GM12874 (cell line): ENCODE measurements around the gene VWA3B.

Experiments used
- TF ChIP-seq, protein P1 (sequence below): IDR thresholded peaks from 2 replicates; pipeline ENCODE4 v1.5.1; 2011; ENCODE audit warnings: low read depth, mild to moderate bottlenecking, control low read depth, low read length, moderate library complexity; ENCODE audit not compliant: insufficient read depth

VWA3B gene

DNA sequence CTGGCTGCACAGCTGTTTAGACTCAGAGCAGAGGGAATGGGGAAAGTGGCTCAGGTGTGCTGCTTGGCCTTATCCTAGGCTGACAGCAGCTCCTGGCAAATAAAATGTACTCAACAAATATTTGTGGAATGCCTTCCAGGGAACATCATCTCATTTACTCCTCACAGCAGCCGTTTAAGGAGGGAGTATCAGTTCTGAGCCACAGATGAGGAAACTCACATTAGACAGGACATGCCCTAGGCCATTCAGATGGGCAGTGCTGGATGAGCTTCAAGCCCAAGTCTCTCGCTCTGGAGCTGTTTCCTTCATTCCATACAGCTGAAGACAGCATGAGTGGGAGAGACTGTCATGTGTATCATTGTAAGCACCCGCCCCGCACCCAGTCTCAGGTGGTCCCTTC lies 129.6 kb downstream of the VWA3B start:
- TF ChIP-seq, protein P1, sequence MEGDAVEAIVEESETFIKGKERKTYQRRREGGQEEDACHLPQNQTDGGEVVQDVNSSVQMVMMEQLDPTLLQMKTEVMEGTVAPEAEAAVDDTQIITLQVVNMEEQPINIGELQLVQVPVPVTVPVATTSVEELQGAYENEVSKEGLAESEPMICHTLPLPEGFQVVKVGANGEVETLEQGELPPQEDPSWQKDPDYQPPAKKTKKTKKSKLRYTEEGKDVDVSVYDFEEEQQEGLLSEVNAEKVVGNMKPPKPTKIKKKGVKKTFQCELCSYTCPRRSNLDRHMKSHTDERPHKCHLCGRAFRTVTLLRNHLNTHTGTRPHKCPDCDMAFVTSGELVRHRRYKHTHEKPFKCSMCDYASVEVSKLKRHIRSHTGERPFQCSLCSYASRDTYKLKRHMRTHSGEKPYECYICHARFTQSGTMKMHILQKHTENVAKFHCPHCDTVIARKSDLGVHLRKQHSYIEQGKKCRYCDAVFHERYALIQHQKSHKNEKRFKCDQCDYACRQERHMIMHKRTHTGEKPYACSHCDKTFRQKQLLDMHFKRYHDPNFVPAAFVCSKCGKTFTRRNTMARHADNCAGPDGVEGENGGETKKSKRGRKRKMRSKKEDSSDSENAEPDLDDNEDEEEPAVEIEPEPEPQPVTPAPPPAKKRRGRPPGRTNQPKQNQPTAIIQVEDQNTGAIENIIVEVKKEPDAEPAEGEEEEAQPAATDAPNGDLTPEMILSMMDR: no peak

DNA sequence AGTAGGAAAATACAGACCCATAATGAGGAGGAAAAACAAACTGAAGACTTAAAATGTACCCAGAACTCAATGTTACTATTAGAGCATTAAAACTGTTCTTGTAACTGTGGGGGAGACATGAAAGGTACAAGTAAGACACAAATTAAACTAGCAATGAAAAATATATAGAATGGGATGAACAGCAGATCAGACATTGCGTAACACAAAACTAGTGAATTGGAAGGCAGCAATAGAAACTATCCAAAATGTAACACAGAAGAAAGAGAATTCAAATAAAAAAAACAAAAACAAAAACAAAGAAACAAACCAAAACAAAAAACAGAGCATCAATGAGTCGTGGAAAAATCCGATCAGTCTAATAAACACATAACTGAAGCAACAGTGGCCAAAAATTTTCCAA lies 132.2 kb downstream of the VWA3B start:
- TF ChIP-seq, protein P1: no peak

DNA sequence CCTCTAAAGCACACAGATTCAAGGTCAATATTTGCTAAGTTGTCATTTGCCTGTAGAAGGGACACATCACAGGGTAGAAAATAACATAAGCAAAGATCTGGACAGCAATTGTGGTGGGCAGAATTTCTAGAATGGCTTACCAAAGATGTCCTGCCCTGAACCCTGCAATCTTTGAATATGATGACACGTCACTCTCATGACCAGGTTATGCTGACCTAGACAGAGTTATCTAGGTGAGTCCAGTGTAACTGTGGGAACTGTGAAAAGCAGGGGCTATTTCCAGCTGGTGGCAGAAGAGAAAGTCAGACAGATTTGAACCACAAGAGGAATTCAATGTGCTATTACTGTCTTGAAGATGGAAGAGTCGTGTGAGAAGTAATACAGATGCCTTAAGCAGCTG lies 147.0 kb downstream of the VWA3B start:
- TF ChIP-seq, protein P1: no peak

DNA sequence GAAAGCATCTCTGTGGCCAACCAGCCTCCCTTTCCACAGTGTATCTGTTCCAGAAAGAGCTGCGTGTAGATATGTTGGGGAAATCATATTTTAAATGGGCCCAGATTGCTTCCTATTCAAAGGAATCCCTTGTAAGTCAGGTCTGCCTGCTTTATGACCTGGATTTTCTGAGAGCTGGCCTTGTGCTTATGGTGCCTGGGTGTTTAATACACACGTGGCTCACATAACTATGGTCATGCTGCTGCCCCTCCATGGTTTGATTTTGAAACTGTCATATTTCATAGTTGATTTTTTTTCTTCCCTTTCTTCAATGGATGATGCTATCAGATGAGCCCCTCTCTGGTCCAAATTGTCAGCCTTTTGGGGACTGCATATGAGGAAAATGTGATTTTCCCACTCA lies 147.8 kb downstream of the VWA3B start:
- TF ChIP-seq, protein P1: no peak

DNA sequence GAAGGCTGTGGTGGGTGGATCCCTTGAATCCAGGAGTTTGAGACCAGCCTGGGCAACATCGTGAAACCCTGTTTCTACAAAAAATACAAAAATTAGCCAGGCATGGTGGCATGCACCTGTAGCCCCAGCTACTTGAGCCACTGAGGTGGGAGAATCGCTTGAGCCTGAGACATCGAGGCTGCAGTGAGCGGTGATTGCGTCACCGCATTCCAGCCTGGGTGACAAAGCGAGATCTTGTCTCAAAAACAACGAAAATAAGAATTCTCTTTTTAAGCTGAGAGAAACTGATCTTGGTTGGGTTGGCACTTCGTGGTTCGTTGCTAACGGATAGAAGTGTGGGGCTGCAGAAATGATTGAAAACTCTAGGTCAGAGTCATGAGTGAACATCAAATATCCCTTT lies 150.0 kb downstream of the VWA3B start:
- TF ChIP-seq, protein P1: no peak

DNA sequence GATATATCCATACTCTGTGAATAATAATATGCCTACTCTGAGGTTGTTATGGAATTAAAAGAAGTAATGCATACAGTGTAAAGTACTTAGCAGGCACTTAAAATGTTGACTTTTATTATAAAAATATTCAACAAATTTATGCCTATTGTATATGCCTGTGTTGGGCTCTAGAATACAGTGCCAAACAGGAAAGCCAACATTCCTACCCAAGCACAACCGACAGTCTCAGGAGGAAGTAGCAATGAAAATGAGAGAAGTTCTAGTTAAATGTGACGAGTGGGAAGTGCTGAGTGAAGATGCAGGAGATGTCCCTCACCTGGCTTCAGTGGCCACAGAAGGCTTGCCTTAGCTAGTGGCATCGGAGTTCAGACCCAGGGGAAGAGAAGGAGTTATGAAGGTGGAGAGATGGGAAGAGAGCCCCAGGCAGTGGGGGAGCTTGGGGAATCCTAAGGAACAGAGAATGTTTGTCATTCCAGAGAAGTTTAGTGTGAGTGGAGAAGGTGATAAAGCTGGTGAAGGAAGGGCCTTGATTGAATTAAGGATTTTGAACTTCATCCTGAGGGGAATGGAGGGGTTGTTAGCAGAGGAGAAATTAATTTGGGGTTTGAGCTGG lies 153.9 kb downstream of the VWA3B start:
- TF ChIP-seq, protein P1: no peak

DNA sequence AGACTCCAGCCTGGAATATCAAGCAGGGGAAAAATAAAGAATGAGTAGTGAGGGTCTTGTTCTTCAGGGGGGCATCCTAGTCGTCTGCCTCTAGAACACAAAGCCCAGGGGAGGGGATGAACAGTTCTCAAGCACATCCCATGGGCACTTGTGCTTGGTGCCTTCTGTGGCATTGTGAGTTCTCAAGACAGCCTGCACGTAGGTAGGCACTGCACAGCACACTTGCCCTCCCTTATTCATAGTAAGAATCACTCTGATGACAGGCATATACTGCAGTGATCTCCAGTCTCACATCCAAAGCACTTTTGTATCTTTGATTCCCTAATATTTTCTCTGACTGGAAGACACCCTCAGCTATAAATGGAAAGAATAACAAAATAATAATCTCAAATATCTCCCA lies 154.6 kb downstream of the VWA3B start:
- TF ChIP-seq, protein P1: no peak
